CD8-positive, alpha-beta memory T cell (primary cell): ENCODE results near the gene R3HDML. TPM values are rescaled to one million over a fixed set of nuclear protein-coding genes. Genes with fewer than 3 reads are reported as not detected.
"Not testable (repeated sequence)": the region's sequence is repeated elsewhere in the genome, so short reads cannot be mapped to it uniquely, and the experiment has no call there.

Source experiments
- CTCF ChIA-PET: fragments of 350-600 bp; sonication (Branson Sonifier 250); formaldehyde crosslinking; loops from one replicate; lab custom pipeline; 2021; ENCODE audit warnings: antibody characterized with exemption; lab: Charles Lee
- POLR2A ChIA-PET: fragments of 350-600 bp; sonication (Branson Sonifier 250); formaldehyde crosslinking; loops from one replicate; lab custom pipeline; 2021; ENCODE audit warnings: antibody characterized with exemption; lab: Charles Lee
- DNase-seq, 5 donors: peaks; one replicate each; pipeline versions ENCODE4 v3.0.0 to v3.0.0-alpha.2; 2020 to 2022; ENCODE audit warnings: mixed read lengths in 1 of 5
- H3K27ac ChIP-seq: one replicate; pipeline ENCODE4 v1.7.0; 2013; ENCODE audit warnings: low read depth, mild to moderate bottlenecking, low read length, moderate library complexity
- H3K27me3 ChIP-seq: 2 replicates; pipeline ENCODE4 v1.7.0; 2013; ENCODE audit warnings: low read length, mild to moderate bottlenecking; ENCODE audit not compliant: insufficient read depth, poor library complexity, severe bottlenecking
- H3K36me3 ChIP-seq: 2 replicates; pipeline ENCODE4 v1.7.0; 2013; ENCODE audit warnings: mild to moderate bottlenecking, low read length, moderate library complexity; ENCODE audit not compliant: insufficient read depth
- H3K4me1 ChIP-seq: 2 replicates; pipeline ENCODE4 v1.7.0; 2013; ENCODE audit warnings: mild to moderate bottlenecking, low read length, moderate library complexity; ENCODE audit not compliant: insufficient read depth
- H3K4me3 ChIP-seq: 2 replicates; pipeline ENCODE4 v1.7.0; 2013; ENCODE audit warnings: mild to moderate bottlenecking, low read length
- H3K9me3 ChIP-seq: 2 replicates; pipeline ENCODE4 v1.7.0; 2013; ENCODE audit warnings: mild to moderate bottlenecking, low read length
- H3K27ac Mint-ChIP-seq, 8 donors: one replicate each; pipeline ENCODE4 v1.8.0; 2020 to 2021; ENCODE audit warnings: mixed read lengths in 8 of 8, mild to moderate bottlenecking in 6 of 8, inconsistent platforms in 3 of 8, moderate library complexity in 3 of 8
- H3K27me3 Mint-ChIP-seq, 2 donors: one replicate each; pipeline ENCODE4 v1.8.0; 2020 to 2021; ENCODE audit warnings: mixed read lengths in 2 of 2, mild to moderate bottlenecking in 1 of 2, moderate library complexity in 1 of 2
- H3K36me3 Mint-ChIP-seq, 3 donors: one replicate each; pipeline ENCODE4 v1.8.0; 2020 to 2021; ENCODE audit warnings: mixed read lengths in 3 of 3, inconsistent platforms in 1 of 3, mild to moderate bottlenecking in 1 of 3
- H3K4me1 Mint-ChIP-seq, 3 donors: one replicate each; pipeline ENCODE4 v1.8.0; 2020 to 2021; ENCODE audit warnings: mixed read lengths in 3 of 3, inconsistent platforms in 1 of 3, mild to moderate bottlenecking in 1 of 3
- H3K4me3 Mint-ChIP-seq, 7 donors: one replicate each; pipeline ENCODE4 v1.8.0; 2020 to 2021; ENCODE audit warnings: mixed read lengths in 7 of 7, mild to moderate bottlenecking in 6 of 7, moderate library complexity in 4 of 7, inconsistent platforms in 2 of 7
- H3K9me3 Mint-ChIP-seq, 5 donors: one replicate each; pipeline ENCODE4 v1.8.0; 2020 to 2022; ENCODE audit warnings: mixed read lengths in 5 of 5, mild to moderate bottlenecking in 3 of 5, moderate library complexity in 2 of 5, inconsistent platforms in 1 of 5
- polyA plus RNA-seq: library from polyadenylated mRNA; unstranded; fragments of 300-500 nt; fragmentation: Illumina TruSeq; gene quantifications from one replicate; pipeline ENCODE4 v1.2.3, GENCODE V29; 2021
- total RNA-seq, 2 experiments: library from RNA; stranded (reverse); gene quantifications; one replicate each; pipeline ENCODE4 v1.2.3, GENCODE V29; 2021

Gene R3HDML
- total and polyA plus RNA-seq, 3 experiments from 2014 or later: not detected

DNA sequence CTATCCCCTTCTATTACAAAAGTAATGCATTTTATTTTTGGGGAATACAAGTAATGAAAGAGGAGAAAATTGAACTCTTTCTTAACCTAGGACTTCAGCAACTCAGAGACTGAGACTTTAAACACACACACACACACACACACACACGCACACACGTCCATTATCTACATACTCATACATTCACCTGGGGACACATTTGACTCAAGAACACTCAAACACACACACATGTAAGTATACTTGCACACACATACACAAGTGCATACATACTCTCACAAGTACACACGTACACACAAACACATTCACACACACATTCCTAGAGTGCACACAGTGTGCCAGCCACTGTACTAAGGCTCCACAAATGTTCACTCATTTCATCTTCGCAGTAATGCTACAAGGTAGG, 2.1 kb upstream of the R3HDML start:
- Histone ChIP-seq H3K36me3 (no peaks in the 10 kb centered on the region), H3K27ac (no peak overlapping the region), H3K9me3 (no peaks in the 10 kb centered on the region), H3K4me3 (no peak overlapping the region), H3K27me3 (no peaks in the 10 kb centered on the region), H3K4me1 (no peaks in the 10 kb centered on the region)
- no peak overlapping the region for H3K4me3 Mint-ChIP-seq
- no peaks in the 10 kb centered on the region for H3K4me1 Mint-ChIP-seq
- H3K27me3 Mint-ChIP-seq: peaks cover 21 to 40% of the 10 kb centered on the region in 2 donors
- no peak overlapping the region for H3K27ac Mint-ChIP-seq
- ChIA-PET POLR2A (no interaction called here), CTCF (no interaction called here)
- H3K36me3 Mint-ChIP-seq: no peaks in the 10 kb centered on the region
- no peaks in the 10 kb centered on the region for H3K9me3 Mint-ChIP-seq
- no peak for DNase-seq

DNA sequence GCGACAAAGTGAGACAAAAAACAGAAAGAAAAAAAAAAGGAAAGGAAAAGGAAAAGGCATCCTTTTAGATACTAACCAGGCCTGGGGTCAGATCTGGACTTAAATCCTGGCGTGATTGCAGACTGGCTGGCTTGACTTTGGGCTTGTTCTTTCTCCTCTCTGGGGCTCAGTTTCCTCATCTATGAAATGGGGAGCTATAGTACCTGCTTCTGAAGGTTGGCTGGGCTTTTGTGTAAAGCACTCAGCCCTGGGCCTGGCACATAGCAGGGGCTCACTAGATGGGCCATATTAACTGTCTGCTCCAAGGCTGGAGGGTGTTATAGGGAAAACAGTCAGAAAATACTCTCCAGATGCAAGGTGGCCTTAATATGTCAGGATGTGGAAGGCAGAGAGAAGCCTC, 1.2 kb upstream of the R3HDML start:
- Histone ChIP-seq H3K27ac (no peak overlapping the region), H3K36me3 (no peaks in the 10 kb centered on the region), H3K4me1 (no peaks in the 10 kb centered on the region), H3K4me3 (no peak overlapping the region), H3K9me3 (no peaks in the 10 kb centered on the region), H3K27me3 (no peaks in the 10 kb centered on the region)
- ChIA-PET CTCF (no interaction called here), POLR2A (no interaction called here)
- Mint-ChIP-seq H3K4me3 (no peak overlapping the region), H3K4me1 (no peaks in the 10 kb centered on the region), H3K27me3 (peaks cover 21 to 35% of the 10 kb centered on the region in 2 donors), H3K9me3 (no peaks in the 10 kb centered on the region), H3K36me3 (no peaks in the 10 kb centered on the region), H3K27ac (no peak overlapping the region)
- no peak for DNase-seq

DNA sequence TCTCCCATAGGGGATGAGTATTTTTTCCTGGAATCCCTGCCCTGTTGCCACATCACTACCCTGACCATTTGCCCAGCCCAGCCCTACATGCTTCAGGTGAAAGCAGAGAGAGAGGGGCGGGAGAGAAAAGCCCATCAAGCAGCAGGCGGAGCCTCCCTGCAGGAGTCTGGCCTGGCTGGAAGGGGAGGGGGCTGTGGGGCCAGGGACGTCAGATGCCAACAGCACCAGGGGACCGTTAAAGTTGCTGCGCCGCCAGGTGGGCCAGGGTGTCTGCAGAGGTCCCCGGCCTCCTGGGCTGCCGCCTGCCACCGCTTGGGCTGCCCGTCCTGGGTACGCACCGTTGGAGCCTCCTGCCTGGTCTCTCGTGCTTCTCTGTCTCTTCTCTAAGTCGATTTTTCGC, 757 bp upstream of the R3HDML start:
- no peak overlapping the region for H3K27ac ChIP-seq
- H3K4me3 ChIP-seq: no peak overlapping the region
- Mint-ChIP-seq H3K9me3 (no peaks in the 10 kb centered on the region), H3K27me3 (peaks cover 21 to 33% of the 10 kb centered on the region in 2 donors), H3K4me1 (no peaks in the 10 kb centered on the region), H3K36me3 (no peaks in the 10 kb centered on the region), H3K4me3 (no peak overlapping the region), H3K27ac (peak overlapping the region in 1 of 8 donors; percentile 37)
- no peaks in the 10 kb centered on the region for H3K9me3 ChIP-seq
- ChIA-PET POLR2A (no interaction called here), CTCF (no interaction called here)
- no peaks in the 10 kb centered on the region for H3K27me3 ChIP-seq
- H3K36me3 ChIP-seq: no peaks in the 10 kb centered on the region
- no peaks in the 10 kb centered on the region for H3K4me1 ChIP-seq
- DNase-seq: no peak

DNA sequence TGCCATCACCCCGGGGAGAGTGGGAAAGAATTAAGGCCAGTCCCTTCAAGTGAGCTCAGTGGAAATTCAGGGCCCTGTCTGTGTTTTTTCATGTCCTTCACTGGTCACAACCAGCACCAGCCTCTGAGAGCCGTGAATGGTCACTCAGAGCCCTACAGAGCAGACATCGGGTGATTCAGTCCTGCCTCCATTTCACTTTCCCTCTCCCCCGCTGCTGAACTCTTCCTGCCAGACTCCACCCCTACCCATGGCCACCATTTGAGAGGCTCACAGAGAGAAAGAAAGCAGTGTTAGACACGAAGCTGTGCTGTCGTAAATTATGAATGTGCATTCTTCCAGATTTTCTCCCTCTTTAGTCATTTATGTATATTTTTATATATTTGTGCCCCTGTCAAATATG, 5.4 kb downstream of the R3HDML start:
- Mint-ChIP-seq H3K36me3 (no peaks in the 10 kb centered on the region), H3K27me3 (peaks cover 4 to 8% of the 10 kb centered on the region in 2 donors), H3K4me3 (no peak overlapping the region), H3K4me1 (no peaks in the 10 kb centered on the region), H3K9me3 (no peaks in the 10 kb centered on the region), H3K27ac (no peak overlapping the region)
- POLR2A ChIA-PET: no interaction called here
- Histone ChIP-seq H3K4me1 (no peaks in the 10 kb centered on the region), H3K4me3 (no peak overlapping the region), H3K27me3 (no peaks in the 10 kb centered on the region), H3K27ac (no peak overlapping the region), H3K36me3 (no peaks in the 10 kb centered on the region), H3K9me3 (no peaks in the 10 kb centered on the region)
- DNase-seq: no peak
- CTCF ChIA-PET: no interaction called here

DNA sequence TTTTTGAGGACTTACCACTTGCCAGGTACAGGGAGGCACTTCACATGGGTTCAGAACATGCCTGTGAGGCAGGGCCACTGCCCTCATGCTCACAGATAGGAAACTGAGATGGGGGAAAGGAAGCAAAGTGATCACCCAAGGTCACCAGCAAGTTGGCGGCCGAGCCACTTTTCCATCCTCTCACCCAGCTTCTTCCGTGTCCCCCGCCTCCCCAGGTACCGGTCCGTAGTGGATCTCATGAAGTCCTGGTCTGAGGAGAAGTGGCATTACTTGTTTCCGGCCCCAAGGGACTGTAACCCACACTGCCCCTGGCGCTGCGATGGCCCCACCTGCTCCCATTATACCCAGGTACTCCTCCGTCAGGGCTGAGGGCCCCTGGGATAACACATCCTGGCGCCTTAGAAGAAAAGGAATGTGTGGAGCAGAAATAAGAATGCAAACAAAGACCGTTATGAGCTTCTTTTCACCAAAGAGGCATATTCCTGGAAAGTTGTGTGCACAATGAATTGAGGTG, 6.4 kb downstream of the R3HDML start:
- Mint-ChIP-seq H3K36me3 (no peaks in the 10 kb centered on the region), H3K9me3 (no peaks in the 10 kb centered on the region), H3K4me1 (no peaks in the 10 kb centered on the region), H3K27ac (no peak overlapping the region), H3K4me3 (no peak overlapping the region), H3K27me3 (peaks cover 2 to 4% of the 10 kb centered on the region in 2 donors)
- ChIA-PET CTCF (no interaction called here), POLR2A (no interaction called here)
- H3K9me3 ChIP-seq: no peaks in the 10 kb centered on the region
- no peak for DNase-seq
- H3K4me1 ChIP-seq: no peaks in the 10 kb centered on the region
- no peaks in the 10 kb centered on the region for H3K27me3 ChIP-seq
- no peak overlapping the region for H3K27ac ChIP-seq
- H3K36me3 ChIP-seq: no peaks in the 10 kb centered on the region
- H3K4me3 ChIP-seq: no peak overlapping the region

DNA sequence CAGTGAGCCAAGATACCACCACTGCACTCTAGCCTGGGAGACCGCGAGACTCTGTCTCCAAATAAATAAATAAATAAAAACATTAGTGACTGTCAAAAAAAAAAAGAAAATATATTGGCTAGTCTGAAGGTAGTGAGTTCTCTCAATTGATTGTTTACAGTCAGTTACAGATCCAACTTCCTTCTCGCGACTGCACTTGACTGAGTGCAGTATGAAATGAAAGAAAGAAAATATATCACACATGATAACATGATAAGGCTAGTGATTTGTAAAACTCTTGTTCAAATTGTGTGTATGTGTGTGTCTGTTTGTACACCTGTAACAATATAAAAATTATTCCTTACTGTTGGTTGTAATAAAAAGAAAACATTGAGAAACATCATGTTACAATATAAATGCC, 7.9 kb downstream of the R3HDML start:
- H3K4me3 ChIP-seq: no peak overlapping the region
- POLR2A ChIA-PET: no interaction called here

DNA sequence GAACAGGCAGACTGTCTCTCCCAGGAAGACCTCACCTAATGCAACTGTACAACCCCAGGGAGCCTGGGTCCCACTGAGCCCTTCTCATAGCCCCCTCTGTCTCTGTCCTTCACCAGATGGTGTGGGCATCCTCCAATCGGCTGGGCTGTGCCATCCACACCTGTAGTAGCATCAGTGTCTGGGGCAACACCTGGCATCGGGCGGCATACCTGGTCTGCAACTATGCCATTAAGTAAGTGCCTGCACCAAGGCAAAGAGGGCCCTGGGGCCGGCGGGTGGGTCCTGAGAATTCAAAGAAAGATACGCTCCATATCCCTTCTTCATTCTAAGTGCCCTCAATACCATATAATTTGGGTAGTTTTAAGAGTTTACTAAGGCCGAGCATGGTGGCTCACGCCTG, 8.3 kb downstream of the R3HDML start:
- Mint-ChIP-seq H3K4me3 (no peak overlapping the region), H3K27me3 (peaks cover 0 to 8% of the 10 kb centered on the region in 2 donors), H3K4me1 (no peaks in the 10 kb centered on the region), H3K9me3 (no peaks in the 10 kb centered on the region), H3K27ac (no peak overlapping the region), H3K36me3 (no peaks in the 10 kb centered on the region)
- H3K36me3 ChIP-seq: no peaks in the 10 kb centered on the region
- no peaks in the 10 kb centered on the region for H3K9me3 ChIP-seq
- CTCF ChIA-PET: no interaction called here
- H3K27ac ChIP-seq: no peak overlapping the region
- no peak overlapping the region for H3K4me3 ChIP-seq
- no peak for DNase-seq
- POLR2A ChIA-PET: no interaction called here
- no peaks in the 10 kb centered on the region for H3K27me3 ChIP-seq
- H3K4me1 ChIP-seq: no peaks in the 10 kb centered on the region

More for the DNA sequence above, 7.9 kb downstream of the R3HDML start:
- Histone ChIP-seq H3K27ac (no peak overlapping the region), H3K9me3 (no peaks in the 10 kb centered on the region), H3K27me3 (no peaks in the 10 kb centered on the region), H3K36me3 (no peaks in the 10 kb centered on the region), H3K4me1 (no peaks in the 10 kb centered on the region)
- CTCF ChIA-PET: no interaction called here
- no peaks in the 10 kb centered on the region for H3K4me1 Mint-ChIP-seq
- H3K27ac Mint-ChIP-seq: no peak overlapping the region
- no peaks in the 10 kb centered on the region for H3K36me3 Mint-ChIP-seq
- H3K27me3 Mint-ChIP-seq: peaks cover 0 to 8% of the 10 kb centered on the region in 2 donors
- H3K9me3 Mint-ChIP-seq: no peaks in the 10 kb centered on the region
- no peak overlapping the region for H3K4me3 Mint-ChIP-seq
- DNase-seq: no peak

DNA sequence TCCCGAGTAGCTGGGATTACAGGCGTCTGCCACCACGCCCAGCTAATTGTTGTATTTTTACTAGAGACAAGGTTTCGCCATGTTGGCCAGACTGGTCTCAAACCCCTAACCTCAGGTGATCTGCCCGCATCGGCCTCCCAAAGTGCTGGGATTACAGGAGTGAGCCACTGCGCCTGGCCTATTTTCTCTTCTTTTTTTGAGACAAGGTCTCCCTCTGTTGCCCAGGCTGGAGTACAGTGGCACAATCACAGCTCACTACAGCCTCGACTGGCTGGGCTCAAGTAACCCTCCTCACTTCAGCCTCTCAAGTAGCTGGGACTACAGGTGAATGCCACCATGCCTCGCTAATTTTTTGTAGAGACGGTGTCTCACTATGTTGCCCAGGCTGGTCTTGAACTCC, 9.1 kb downstream of the R3HDML start:
- H3K4me1 Mint-ChIP-seq, CTCF ChIA-PET, H3K36me3 Mint-ChIP-seq: not testable (repeated sequence)

More for the DNA sequence above, 9.1 kb downstream of the R3HDML start:
- H3K9me3 Mint-ChIP-seq, H3K36me3 ChIP-seq, H3K27me3 ChIP-seq, H3K4me1 ChIP-seq, H3K4me3 Mint-ChIP-seq, H3K27ac Mint-ChIP-seq, H3K27ac ChIP-seq, POLR2A ChIA-PET, DNase-seq, H3K9me3 ChIP-seq, H3K4me3 ChIP-seq: not testable (repeated sequence)
- peaks cover 5 to 11% of the 10 kb centered on the region in 2 donors for H3K27me3 Mint-ChIP-seq
